ENCODE results near the gene PTPRA. TPM values are rescaled to one million over a fixed set of nuclear protein-coding genes. Genes with fewer than 3 reads are reported as not detected.

PTPRA gene
- total RNA-seq, 1 donor from 2014 or later: 59.9 TPM

DNA sequence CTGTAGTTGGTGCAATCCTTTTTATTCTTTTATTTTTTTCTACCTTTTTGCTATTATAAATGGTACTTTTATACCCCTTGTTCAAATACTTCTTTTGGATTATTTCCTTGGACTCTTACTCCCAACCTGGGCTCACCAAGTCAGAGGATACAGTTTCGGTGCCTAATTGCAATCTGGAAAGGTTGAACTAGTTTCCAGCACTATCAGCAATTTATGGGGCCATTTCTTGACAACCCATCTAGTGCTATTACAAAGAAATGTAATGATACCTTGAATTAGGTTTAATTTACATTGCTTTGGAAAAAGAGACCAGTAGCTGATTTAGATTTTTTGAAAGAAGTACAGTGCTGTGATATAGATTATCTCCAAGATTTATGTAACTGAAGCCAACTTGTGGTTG is 5.2 kb downstream of the PTPRA start:
- H3K36me3 Mint-ChIP-seq (ENCODE audit: low read depth, unreplicated experiment): peaks cover 8% of the 10 kb centered on the region
- DNase-seq (ENCODE audit: low spot score): no peak

DNA sequence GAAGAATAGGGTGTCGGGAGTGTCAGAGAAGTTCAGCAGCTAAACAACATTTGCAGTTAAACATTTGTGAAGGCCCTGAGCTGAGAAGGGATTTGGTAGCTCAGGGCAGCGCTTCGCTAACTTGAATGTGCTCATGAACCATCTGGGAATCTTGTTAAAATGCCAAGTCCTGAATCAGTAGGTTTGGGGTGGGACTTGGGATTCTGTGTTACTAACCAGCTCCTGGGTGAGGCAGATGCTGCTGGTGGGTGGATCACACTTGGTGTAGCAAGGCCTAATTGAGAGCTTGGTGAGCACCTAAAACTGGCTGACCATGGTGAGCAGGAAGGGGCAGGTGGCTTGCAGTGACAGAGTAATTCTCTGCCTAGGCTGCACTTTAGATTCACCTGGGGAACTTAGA is 5.9 kb downstream of the PTPRA start:
- TF ChIP-seq CTCF (IDR thresholded peaks at IDR 0.05; ENCODE audit: unreplicated experiment): no peak
- H3K36me3 Mint-ChIP-seq (ENCODE audit: low read depth, unreplicated experiment): peaks cover 8% of the 10 kb centered on the region
- H3K4me1 Mint-ChIP-seq (ENCODE audit: unreplicated experiment): peaks cover 11% of the 10 kb centered on the region
- no peak overlapping the region for H3K27ac Mint-ChIP-seq (ENCODE audit: unreplicated experiment)
- H3K9me3 Mint-ChIP-seq (ENCODE audit: unreplicated experiment): no peaks in the 10 kb centered on the region
- H3K4me3 Mint-ChIP-seq (ENCODE audit: unreplicated experiment): no peak overlapping the region
- H3K27me3 Mint-ChIP-seq (ENCODE audit: unreplicated experiment): no peaks in the 10 kb centered on the region
- DNase-seq (ENCODE audit: low spot score): no peak

More for the DNA sequence above, 5.2 kb downstream of the PTPRA start:
- TF ChIP-seq CTCF (IDR thresholded peaks at IDR 0.05; ENCODE audit: unreplicated experiment): no peak
- Mint-ChIP-seq H3K4me3 (ENCODE audit: unreplicated experiment) (no peak overlapping the region), H3K9me3 (ENCODE audit: unreplicated experiment) (no peaks in the 10 kb centered on the region), H3K4me1 (ENCODE audit: unreplicated experiment) (peaks cover 11% of the 10 kb centered on the region), H3K27ac (ENCODE audit: unreplicated experiment) (no peak overlapping the region), H3K27me3 (ENCODE audit: unreplicated experiment) (no peaks in the 10 kb centered on the region)

DNA sequence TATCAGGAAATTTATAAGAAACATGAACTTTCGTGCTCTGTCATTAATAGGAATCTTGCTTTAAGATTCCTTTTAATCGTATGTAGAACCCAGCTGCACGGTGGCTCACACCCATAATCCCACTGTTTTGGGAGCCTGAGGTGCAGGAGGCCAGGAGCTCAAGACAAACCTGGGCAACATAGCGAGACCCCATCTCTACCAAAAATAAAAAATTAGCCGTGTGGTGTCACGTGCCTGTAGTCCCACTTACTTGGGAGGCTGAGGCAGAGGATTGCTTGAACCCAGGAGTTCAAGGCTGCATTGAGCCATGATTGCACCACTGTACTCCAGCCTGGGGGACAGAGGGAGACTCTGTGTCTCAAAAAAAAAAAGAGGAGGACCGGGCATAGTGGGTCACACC is 7.4 kb downstream of the PTPRA start:
- no peak for TF ChIP-seq CTCF (IDR thresholded peaks at IDR 0.05; ENCODE audit: unreplicated experiment)
- H3K27me3 Mint-ChIP-seq (ENCODE audit: unreplicated experiment): no peaks in the 10 kb centered on the region
- no peaks in the 10 kb centered on the region for H3K9me3 Mint-ChIP-seq (ENCODE audit: unreplicated experiment)
- no peak for DNase-seq (ENCODE audit: low spot score)
- peaks cover 4% of the 10 kb centered on the region for H3K4me1 Mint-ChIP-seq (ENCODE audit: unreplicated experiment)
- no peak overlapping the region for H3K4me3 Mint-ChIP-seq (ENCODE audit: unreplicated experiment)
- peaks cover 2% of the 10 kb centered on the region for H3K36me3 Mint-ChIP-seq (ENCODE audit: low read depth, unreplicated experiment)
- no peak overlapping the region for H3K27ac Mint-ChIP-seq (ENCODE audit: unreplicated experiment)

DNA sequence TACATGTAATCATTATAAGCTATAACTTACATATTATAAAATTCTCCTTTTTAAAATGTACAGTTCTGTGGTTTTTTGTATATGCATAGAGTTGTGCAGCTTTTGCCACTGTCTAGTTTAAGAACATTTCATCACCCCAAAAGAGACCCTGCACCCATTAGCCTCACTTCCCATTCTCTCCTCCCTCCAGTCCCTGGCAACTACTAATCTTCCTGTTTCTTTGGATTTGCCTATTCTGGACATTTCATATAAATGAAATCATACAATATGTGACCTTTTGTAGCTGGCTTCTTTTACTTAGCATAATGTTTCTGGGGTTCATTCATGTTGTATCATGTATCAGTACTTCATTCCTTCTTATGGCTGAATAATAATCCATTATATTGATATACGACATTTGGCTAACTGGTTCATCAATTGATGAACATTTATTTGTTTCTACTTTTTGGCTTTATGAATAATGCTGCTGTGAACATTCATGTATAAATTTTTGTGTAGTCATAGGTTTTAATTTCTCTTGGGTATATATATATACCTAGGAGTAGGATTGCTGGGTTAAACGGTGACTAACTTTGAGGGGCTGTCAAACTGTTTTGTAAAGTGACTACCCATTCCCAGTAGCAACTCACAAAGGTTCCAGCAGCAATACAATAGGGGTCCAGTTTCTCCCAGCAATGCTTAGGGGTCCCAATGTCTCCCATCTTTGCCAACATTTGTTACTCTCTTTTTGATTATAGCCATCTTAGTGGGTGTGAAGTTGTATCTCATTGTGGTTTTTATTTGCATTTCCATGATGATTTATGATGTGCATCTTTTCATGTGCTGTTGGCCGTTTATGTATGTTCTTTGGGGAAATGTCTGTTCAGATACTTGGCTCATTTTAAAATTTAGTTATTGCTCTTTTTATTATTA is 10.7 kb downstream of the PTPRA start:
- Mint-ChIP-seq H3K9me3 (ENCODE audit: unreplicated experiment) (no peaks in the 10 kb centered on the region), H3K27ac (ENCODE audit: unreplicated experiment) (no peak overlapping the region), H3K4me1 (ENCODE audit: unreplicated experiment) (no peaks in the 10 kb centered on the region), H3K36me3 (ENCODE audit: low read depth, unreplicated experiment) (no peaks in the 10 kb centered on the region), H3K27me3 (ENCODE audit: unreplicated experiment) (no peaks in the 10 kb centered on the region), H3K4me3 (ENCODE audit: unreplicated experiment) (no peak overlapping the region)
- TF ChIP-seq CTCF (IDR thresholded peaks at IDR 0.05; ENCODE audit: unreplicated experiment): no peak
- no peak for DNase-seq (ENCODE audit: low spot score)

- H3K9me3 Mint-ChIP-seq (ENCODE audit: unreplicated experiment): no peaks in the 10 kb centered on the region
- DNase-seq (ENCODE audit: low spot score): no peak
- peaks cover 9% of the 10 kb centered on the region for H3K4me1 Mint-ChIP-seq (ENCODE audit: unreplicated experiment)
- TF ChIP-seq CTCF (IDR thresholded peaks at IDR 0.05; ENCODE audit: unreplicated experiment): no peak
- no peaks in the 10 kb centered on the region for H3K36me3 Mint-ChIP-seq (ENCODE audit: low read depth, unreplicated experiment)
- H3K27ac Mint-ChIP-seq (ENCODE audit: unreplicated experiment): no peak overlapping the region
- no peak overlapping the region for H3K4me3 Mint-ChIP-seq (ENCODE audit: unreplicated experiment)
- no peaks in the 10 kb centered on the region for H3K27me3 Mint-ChIP-seq (ENCODE audit: unreplicated experiment)
Measured at GRCh38 chr20:2887715-2888114, 14.4 kb downstream of the PTPRA start.
